RWPE2 (cell line): Measurements from ENCODE around the gene IGFBP1.

Experiments
- ATAC-seq: fragments of 200-7000 bp; cut with Tn5 transposase; 3 replicates; pipeline ENCODE4 v1.9.1; 2021; ENCODE audit warnings: low read depth
- DNase-seq: peaks from one replicate; pipeline ENCODE4 v3.0.0-alpha.2; 2020; ENCODE audit warnings: low spot score
- H3K27ac ChIP-seq: fragments of 450-650 bp; 2 replicates; pipeline ENCODE4 v1.5.1; 2017; ENCODE audit warnings: mild to moderate bottlenecking; ENCODE audit not compliant: poor library complexity, severe bottlenecking
- H3K27me3 ChIP-seq: fragments of 250-450 bp; sonication (Bioruptor Pico); 2 replicates; pipeline ENCODE4 v1.5.1; 2021; ENCODE audit warnings: mild to moderate bottlenecking, moderate library complexity; ENCODE audit not compliant: insufficient read depth, poor library complexity, severe bottlenecking
- H3K36me3 ChIP-seq: fragments of 250-450 bp; sonication (Bioruptor Pico); 2 replicates; pipeline ENCODE4 v1.5.1; 2020; ENCODE audit warnings: low read depth, mild to moderate bottlenecking, moderate library complexity
- H3K4me1 ChIP-seq: fragments of 250-450 bp; sonication (Bioruptor Pico); 2 replicates; pipeline ENCODE4 v1.5.1; 2021; ENCODE audit warnings: mild to moderate bottlenecking, moderate library complexity; ENCODE audit not compliant: insufficient read depth, poor library complexity, severe bottlenecking
- H3K4me3 ChIP-seq: fragments of 250-450 bp; sonication (Bioruptor Pico); 2 replicates; pipeline ENCODE4 v1.5.1; 2021; ENCODE audit warnings: mild to moderate bottlenecking, moderate library complexity; ENCODE audit not compliant: severe bottlenecking
- H3K9me3 ChIP-seq: fragments of 250-450 bp; sonication (Bioruptor Pico); 2 replicates; pipeline ENCODE4 v1.5.1; 2021; ENCODE audit warnings: mild to moderate bottlenecking, moderate library complexity; ENCODE audit not compliant: severe bottlenecking
- CTCF ChIP-seq: fragments of 450-650 bp; IDR thresholded peaks from one replicate; pipeline ENCODE4 v1.5.1; 2017; ENCODE audit warnings: mild to moderate bottlenecking, moderate library complexity; ENCODE audit not compliant: poor library complexity, severe bottlenecking

The IGFBP1 gene

GRCh38 chr7:45923818-45924217 lies 35.5 kb downstream of the IGFBP1 start:
- Histone ChIP-seq H3K27ac (no peak overlapping the region), H3K9me3 (no peaks in the 10 kb centered on the region), H3K4me1 (peaks cover 15% of the 10 kb centered on the region), H3K27me3 (peaks cover 37% of the 10 kb centered on the region), H3K4me3 (no peak overlapping the region), H3K36me3 (no peaks in the 10 kb centered on the region)
- TF ChIP-seq CTCF, result no peak
- DNase-seq, result no peak
- no peak for ATAC-seq

- Histone ChIP-seq H3K4me1 (peaks cover 15% of the 10 kb centered on the region), H3K36me3 (no peaks in the 10 kb centered on the region), H3K27me3 (peaks cover 32% of the 10 kb centered on the region), H3K27ac (no peak overlapping the region), H3K4me3 (no peak overlapping the region), H3K9me3 (no peaks in the 10 kb centered on the region)
- TF ChIP-seq CTCF, result no peak
- DNase-seq (no peak), ATAC-seq (peak; percentile 77)
These were observed 36.0 kb downstream of the IGFBP1 start for GRCh38 chr7:45924283-45924682.

DNA sequence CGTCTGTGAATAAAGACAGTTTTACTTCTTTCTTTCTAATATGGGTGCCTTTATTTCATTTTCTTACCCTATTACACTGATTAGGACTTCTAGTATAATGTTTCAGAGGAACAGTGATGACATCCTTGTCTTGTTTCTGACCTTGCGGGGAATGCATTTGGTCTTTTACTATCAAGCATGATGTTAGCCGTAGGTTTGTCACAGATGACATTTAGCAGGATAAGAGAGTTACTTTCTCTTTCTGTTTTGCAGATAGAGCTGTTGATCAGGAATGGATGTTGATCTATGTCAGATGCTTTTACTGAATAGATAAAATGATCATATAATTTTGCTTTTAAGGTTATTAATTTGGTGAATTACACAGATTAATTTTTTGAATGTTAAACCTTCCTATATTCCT lies 39.4 kb downstream of the IGFBP1 start:
- no peak for TF ChIP-seq CTCF
- ATAC-seq, result no peak
- H3K36me3 ChIP-seq, result no peaks in the 10 kb centered on the region
- H3K27ac ChIP-seq, result no peak overlapping the region
- peaks cover 6% of the 10 kb centered on the region for H3K4me1 ChIP-seq
- H3K4me3 ChIP-seq, result no peak overlapping the region
- H3K9me3 ChIP-seq, result no peaks in the 10 kb centered on the region
- no peak for DNase-seq
- H3K27me3 ChIP-seq, result peaks cover 4% of the 10 kb centered on the region

DNA sequence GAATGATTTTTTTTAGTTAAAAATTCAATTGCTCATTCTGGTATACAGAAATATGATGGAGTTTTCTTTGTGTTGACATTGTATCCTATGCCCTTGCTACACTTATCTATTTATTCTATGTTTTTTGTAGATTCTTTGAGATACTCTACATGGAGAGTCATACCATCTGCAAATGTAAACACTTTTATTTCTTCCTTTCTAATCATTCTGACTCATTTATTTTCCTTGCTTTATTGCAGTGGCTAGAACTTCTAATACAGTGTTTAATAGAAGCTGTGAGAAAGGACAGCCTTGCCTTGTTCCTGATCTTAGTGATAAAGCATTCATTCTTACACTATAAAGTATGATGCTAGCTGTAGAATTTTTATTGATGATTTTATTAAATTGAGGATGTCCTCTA lies 42.7 kb downstream of the IGFBP1 start:
- ATAC-seq (no peak), DNase-seq (no peak)
- Histone ChIP-seq H3K9me3 (no peaks in the 10 kb centered on the region), H3K4me1 (no peaks in the 10 kb centered on the region), H3K27me3 (peaks cover 2% of the 10 kb centered on the region), H3K36me3 (no peaks in the 10 kb centered on the region), H3K27ac (no peak overlapping the region), H3K4me3 (no peak overlapping the region)
- no peak for TF ChIP-seq CTCF

DNA sequence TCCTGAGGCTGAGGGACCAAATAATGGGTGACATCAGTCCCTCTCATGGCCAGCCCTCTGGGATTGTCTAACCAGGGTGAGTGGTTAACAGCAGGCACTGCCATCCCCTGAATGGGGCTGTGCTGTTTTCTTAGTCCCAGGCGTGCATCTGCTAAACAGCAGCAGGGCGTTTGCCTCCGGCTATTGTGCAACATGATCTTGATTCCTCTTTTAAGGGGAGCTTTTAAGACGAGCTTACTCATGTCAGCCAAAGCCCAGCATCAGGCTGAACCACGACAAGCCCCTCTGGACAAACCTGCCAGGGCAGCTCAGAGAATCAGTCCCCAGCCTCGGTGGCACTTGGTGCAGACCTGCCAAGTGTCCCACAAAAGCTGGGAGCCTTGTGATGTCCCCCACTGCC lies 49.0 kb downstream of the IGFBP1 start:
- DNase-seq, result no peak
- H3K27ac ChIP-seq, result no peak overlapping the region
- H3K9me3 ChIP-seq, result no peaks in the 10 kb centered on the region
- H3K4me3 ChIP-seq, result no peak overlapping the region
- peaks cover 2% of the 10 kb centered on the region for H3K27me3 ChIP-seq
- H3K4me1 ChIP-seq, result no peaks in the 10 kb centered on the region
- TF ChIP-seq CTCF, result no peak
- ATAC-seq, result no peak
- H3K36me3 ChIP-seq, result no peaks in the 10 kb centered on the region
